Neural progenitor cell (in vitro differentiated cells): ENCODE data around the gene UEVLD.

Experiments
- EZH2 ChIP-seq: fragments of 200-600 bp; sonication (generic); IDR thresholded peaks from 2 replicates; pipeline ENCODE4 v1.6.1; 2017; ENCODE audit warnings: antibody characterized with exemption, mild to moderate bottlenecking, moderate library complexity
- TF ChIP-seq, protein P1 (sequence below): fragments of 200-600 bp; sonication (generic); IDR thresholded peaks from 2 replicates; pipeline ENCODE4 v1.5.1; 2017; ENCODE audit warnings: antibody characterized with exemption, mild to moderate bottlenecking

DNA sequence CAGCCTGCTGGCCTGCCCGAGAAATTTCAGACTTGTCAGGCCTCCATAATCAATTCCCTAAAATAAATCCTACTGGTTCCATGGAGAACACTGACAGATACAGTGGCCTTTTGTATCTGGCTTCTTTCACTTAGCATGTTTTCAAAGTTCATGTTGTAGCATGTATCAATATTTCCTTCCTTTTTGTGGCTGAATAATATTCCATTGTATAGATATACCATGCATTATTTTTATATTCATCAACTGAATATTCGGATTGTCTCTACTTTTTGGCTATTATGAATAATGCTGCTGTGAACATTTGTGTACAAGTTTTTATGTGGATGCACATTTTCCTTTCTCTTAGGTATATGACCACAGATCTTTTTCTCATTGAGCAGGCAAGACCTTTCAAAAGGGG is 35.2 kb upstream of the UEVLD start:
- TF ChIP-seq, protein P1, sequence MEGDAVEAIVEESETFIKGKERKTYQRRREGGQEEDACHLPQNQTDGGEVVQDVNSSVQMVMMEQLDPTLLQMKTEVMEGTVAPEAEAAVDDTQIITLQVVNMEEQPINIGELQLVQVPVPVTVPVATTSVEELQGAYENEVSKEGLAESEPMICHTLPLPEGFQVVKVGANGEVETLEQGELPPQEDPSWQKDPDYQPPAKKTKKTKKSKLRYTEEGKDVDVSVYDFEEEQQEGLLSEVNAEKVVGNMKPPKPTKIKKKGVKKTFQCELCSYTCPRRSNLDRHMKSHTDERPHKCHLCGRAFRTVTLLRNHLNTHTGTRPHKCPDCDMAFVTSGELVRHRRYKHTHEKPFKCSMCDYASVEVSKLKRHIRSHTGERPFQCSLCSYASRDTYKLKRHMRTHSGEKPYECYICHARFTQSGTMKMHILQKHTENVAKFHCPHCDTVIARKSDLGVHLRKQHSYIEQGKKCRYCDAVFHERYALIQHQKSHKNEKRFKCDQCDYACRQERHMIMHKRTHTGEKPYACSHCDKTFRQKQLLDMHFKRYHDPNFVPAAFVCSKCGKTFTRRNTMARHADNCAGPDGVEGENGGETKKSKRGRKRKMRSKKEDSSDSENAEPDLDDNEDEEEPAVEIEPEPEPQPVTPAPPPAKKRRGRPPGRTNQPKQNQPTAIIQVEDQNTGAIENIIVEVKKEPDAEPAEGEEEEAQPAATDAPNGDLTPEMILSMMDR: no peak
- TF ChIP-seq EZH2: no peak
